GM21423 (cell line): ENCODE data around the gene DNER.
"Not testable (repeated sequence)": the region's sequence is repeated elsewhere in the genome, so short reads cannot be mapped to it uniquely, and the experiment has no call there.

Experiments used
- ATAC-seq: cut with Tn5 transposase; IDR thresholded peaks from one replicate; pipeline ENCODE4 v1.9.1; 2021; ENCODE audit warnings: mild to moderate bottlenecking, moderate library complexity; ENCODE audit not compliant: unreplicated experiment

DNER gene

GRCh38 chr2:229348128-229348527 is 366.2 kb downstream of the DNER start:
- no peak for ATAC-seq

GRCh38 chr2:229346816-229347540 is 367.4 kb downstream of the DNER start:
- ATAC-seq = no peak

- ATAC-seq = no peak
Measured at GRCh38 chr2:229344955-229345354, 369.4 kb downstream of the DNER start.

- ATAC-seq = no peak
Measured at GRCh38 chr2:229344151-229344551, 370.2 kb downstream of the DNER start.

GRCh38 chr2:229343661-229344060 is 370.7 kb downstream of the DNER start:
- no peak for ATAC-seq

GRCh38 chr2:229342376-229342775 is 372.0 kb downstream of the DNER start:
- no peak for ATAC-seq

GRCh38 chr2:229340086-229340760 is 374.1 kb downstream of the DNER start:
- no peak for ATAC-seq

GRCh38 chr2:229339618-229340017 is 374.7 kb downstream of the DNER start:
- no peak for ATAC-seq

GRCh38 chr2:229339171-229339570 is 375.2 kb downstream of the DNER start:
- ATAC-seq = not testable (repeated sequence)

GRCh38 chr2:229335877-229336346 is 378.4 kb downstream of the DNER start:
- no peak for ATAC-seq

- ATAC-seq = no peak
Measured at GRCh38 chr2:229335330-229335729, 379.0 kb downstream of the DNER start.

- no peak for ATAC-seq
Measured at GRCh38 chr2:229330952-229331351, 383.4 kb downstream of the DNER start.

GRCh38 chr2:229319558-229319957 is 394.8 kb downstream of the DNER start:
- no peak for ATAC-seq

- ATAC-seq = no peak
Measured at GRCh38 chr2:229314117-229314516, 400.2 kb downstream of the DNER start.

GRCh38 chr2:229313591-229313990 is 400.8 kb downstream of the DNER start:
- ATAC-seq = no peak
